ENCODE measurements around the gene PPP2R2C.

Gene PPP2R2C

DNA sequence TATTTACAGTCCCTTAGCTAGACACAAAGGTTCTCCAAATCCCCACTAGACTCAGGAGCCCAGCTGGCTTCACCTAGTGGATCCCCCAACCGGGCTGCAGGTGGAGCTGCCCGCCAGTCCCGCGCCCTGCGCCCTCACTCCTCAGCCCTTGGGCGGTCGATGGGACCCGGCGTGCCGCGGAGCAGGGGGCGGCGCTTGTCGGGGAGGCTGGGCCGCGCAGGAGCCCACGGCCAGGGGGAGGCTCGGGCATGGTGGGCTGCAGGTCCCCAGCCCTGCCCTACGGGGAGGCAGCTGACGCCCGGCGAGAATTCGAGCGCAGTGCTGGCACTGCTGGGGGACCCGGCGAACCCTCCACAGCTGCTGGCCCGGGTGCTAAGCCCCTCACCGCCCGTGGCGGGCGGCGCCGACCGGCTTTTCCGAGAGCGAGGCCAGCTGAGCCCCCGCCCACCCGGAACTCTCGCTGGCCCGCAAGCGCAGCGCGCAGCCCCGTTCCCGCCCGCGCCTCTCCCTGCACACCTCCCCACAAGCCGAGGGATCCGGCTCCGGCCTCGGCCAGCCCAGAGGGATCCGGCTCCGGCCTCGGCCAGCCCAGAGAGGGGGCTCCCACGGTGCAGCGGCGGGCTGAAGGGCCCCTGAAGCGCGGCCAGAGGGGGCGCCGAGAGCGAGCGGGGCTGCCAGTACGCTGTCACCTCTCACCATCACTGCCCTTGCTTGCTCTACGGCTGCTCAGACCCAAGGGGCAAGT is 163.3 kb downstream of the PPP2R2C start (continued):
- TF ChIP-seq, protein P1, sequence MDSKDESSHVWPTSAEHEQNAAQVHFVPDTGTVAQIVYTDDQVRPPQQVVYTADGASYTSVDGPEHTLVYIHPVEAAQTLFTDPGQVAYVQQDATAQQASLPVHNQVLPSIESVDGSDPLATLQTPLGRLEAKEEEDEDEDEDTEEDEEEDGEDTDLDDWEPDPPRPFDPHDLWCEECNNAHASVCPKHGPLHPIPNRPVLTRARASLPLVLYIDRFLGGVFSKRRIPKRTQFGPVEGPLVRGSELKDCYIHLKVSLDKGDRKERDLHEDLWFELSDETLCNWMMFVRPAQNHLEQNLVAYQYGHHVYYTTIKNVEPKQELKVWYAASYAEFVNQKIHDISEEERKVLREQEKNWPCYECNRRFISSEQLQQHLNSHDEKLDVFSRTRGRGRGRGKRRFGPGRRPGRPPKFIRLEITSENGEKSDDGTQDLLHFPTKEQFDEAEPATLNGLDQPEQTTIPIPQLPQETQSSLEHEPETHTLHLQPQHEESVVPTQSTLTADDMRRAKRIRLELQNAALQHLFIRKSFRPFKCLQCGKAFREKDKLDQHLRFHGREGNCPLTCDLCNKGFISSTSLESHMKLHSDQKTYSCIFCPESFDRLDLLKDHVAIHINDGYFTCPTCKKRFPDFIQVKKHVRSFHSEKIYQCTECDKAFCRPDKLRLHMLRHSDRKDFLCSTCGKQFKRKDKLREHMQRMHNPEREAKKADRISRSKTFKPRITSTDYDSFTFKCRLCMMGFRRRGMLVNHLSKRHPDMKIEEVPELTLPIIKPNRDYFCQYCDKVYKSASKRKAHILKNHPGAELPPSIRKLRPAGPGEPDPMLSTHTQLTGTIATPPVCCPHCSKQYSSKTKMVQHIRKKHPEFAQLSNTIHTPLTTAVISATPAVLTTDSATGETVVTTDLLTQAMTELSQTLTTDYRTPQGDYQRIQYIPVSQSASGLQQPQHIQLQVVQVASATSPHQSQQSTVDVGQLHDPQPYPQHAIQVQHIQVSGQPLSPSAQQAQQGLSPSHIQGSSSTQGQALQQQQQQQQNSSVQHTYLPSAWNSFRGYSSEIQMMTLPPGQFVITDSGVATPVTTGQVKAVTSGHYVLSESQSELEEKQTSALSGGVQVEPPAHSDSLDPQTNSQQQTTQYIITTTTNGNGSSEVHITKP (tag by site-specific recombination; IDR thresholded peaks at IDR 0.05) = peak; percentile 65

DNA sequence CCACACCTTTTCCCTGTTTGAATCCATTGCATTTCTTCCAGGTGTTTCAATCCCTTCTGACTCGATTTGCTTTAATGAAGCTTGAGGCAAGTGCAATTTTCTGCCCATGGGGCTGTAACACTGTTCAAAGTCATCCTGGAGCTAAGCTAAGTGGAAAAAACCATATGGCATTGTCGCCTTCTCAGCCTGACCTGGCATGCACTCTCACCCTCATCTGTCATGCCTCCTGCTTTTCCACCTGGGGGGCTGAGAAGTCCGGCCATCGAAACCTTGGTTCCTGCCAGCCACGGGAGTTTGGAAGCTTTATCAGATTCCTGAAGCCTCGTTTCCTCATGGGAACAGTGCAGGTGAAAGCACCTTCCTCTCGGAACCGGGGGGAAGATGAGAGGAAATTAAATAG is 164.5 kb downstream of the PPP2R2C start:
- Histone ChIP-seq H3K36me3 (ENCODE audit: control insufficient read depth in 2 of 2, insufficient read depth in 1 of 2, low read length in 2 of 2) (peaks cover 0 to 17% of the 10 kb centered on the region in 2 experiments; a peak in 1 of 3 replicates), H3K9me3 (ENCODE audit: control insufficient read depth, insufficient read depth, low read depth, low read length) (no peaks in the 10 kb centered on the region), H3K4me1 (ENCODE audit: control insufficient read depth, insufficient read depth, low read length) (no peaks in the 10 kb centered on the region), H3K4me3 (ENCODE audit: low read depth, low read length) (no peak overlapping the region), H3K27ac (ENCODE audit: extremely low read depth, low read depth, low read length) (no peak overlapping the region)
- no peak for TF ChIP-seq ZBTB21 (tag by site-specific recombination; IDR thresholded peaks at IDR 0.05)
- TF ChIP-seq, protein P2, sequence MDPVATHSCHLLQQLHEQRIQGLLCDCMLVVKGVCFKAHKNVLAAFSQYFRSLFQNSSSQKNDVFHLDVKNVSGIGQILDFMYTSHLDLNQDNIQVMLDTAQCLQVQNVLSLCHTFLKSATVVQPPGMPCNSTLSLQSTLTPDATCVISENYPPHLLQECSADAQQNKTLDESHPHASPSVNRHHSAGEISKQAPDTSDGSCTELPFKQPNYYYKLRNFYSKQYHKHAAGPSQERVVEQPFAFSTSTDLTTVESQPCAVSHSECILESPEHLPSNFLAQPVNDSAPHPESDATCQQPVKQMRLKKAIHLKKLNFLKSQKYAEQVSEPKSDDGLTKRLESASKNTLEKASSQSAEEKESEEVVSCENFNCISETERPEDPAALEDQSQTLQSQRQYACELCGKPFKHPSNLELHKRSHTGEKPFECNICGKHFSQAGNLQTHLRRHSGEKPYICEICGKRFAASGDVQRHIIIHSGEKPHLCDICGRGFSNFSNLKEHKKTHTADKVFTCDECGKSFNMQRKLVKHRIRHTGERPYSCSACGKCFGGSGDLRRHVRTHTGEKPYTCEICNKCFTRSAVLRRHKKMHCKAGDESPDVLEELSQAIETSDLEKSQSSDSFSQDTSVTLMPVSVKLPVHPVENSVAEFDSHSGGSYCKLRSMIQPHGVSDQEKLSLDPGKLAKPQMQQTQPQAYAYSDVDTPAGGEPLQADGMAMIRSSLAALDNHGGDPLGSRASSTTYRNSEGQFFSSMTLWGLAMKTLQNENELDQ (tag by site-specific recombination; IDR thresholded peaks at IDR 0.05; ENCODE audit: low read depth) = no peak
- TF ChIP-seq, protein P3, sequence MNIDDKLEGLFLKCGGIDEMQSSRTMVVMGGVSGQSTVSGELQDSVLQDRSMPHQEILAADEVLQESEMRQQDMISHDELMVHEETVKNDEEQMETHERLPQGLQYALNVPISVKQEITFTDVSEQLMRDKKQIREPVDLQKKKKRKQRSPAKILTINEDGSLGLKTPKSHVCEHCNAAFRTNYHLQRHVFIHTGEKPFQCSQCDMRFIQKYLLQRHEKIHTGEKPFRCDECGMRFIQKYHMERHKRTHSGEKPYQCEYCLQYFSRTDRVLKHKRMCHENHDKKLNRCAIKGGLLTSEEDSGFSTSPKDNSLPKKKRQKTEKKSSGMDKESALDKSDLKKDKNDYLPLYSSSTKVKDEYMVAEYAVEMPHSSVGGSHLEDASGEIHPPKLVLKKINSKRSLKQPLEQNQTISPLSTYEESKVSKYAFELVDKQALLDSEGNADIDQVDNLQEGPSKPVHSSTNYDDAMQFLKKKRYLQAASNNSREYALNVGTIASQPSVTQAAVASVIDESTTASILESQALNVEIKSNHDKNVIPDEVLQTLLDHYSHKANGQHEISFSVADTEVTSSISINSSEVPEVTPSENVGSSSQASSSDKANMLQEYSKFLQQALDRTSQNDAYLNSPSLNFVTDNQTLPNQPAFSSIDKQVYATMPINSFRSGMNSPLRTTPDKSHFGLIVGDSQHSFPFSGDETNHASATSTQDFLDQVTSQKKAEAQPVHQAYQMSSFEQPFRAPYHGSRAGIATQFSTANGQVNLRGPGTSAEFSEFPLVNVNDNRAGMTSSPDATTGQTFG (tag by site-specific recombination; IDR thresholded peaks at IDR 0.05; ENCODE audit: borderline replicate concordance) = no peak
- no peak for TF ChIP-seq ZNF175 (tag by site-specific recombination; IDR thresholded peaks at IDR 0.05)
- TF ChIP-seq ZNF658 (tag by site-specific recombination; IDR thresholded peaks at IDR 0.05) = no peak
- no peak for TF ChIP-seq GLIS1 (tag by site-specific recombination; IDR thresholded peaks at IDR 0.05)
- POLR2A ChIA-PET = no interaction called here
- CTCF ChIA-PET = interaction anchor here (1.3 to 1.8 kb wide), 3 partner anchors 20 to 58 kb away, joined by 3 to 7 read pairs (median 6); no protein-coding TSS in a partner anchor

DNA sequence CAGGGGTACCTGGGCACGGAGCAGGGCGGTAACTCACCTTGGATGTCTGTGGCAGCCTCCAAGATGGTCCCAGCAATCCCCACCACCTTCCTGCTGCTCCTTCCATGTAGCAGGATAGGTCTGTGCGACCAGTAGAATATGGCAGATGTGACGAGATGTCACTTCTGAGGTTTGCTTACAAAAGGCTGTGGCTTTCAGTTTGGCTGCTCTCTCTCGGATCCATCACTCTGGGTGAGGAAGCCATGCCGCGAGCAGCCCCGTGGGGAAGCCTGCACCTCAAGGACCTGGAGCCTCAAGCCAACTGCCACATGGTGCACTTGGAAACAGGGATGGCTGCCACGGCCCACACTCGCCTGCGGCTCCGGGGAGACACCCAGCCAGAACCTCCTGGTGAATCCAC is 165.2 kb downstream of the PPP2R2C start:
- H3K27ac ChIP-seq (ENCODE audit: extremely low read depth, low read depth, low read length) = no peak overlapping the region
- POLR2A ChIA-PET = no interaction called here
- peaks cover 0 to 23% of the 10 kb centered on the region in 2 experiments; a peak in 1 of 3 replicates for H3K36me3 ChIP-seq (ENCODE audit: control insufficient read depth in 2 of 2, insufficient read depth in 1 of 2, low read length in 2 of 2)
- H3K9me3 ChIP-seq (ENCODE audit: control insufficient read depth, insufficient read depth, low read depth, low read length) = no peaks in the 10 kb centered on the region
- CTCF ChIA-PET = no interaction called here
- no peaks in the 10 kb centered on the region for H3K4me1 ChIP-seq (ENCODE audit: control insufficient read depth, insufficient read depth, low read length)
- H3K4me3 ChIP-seq (ENCODE audit: low read depth, low read length) = no peak overlapping the region
- TF ChIP-seq ZNF423 (tag by site-specific recombination; IDR thresholded peaks at IDR 0.05) = no peak
- TF ChIP-seq, protein P4, sequence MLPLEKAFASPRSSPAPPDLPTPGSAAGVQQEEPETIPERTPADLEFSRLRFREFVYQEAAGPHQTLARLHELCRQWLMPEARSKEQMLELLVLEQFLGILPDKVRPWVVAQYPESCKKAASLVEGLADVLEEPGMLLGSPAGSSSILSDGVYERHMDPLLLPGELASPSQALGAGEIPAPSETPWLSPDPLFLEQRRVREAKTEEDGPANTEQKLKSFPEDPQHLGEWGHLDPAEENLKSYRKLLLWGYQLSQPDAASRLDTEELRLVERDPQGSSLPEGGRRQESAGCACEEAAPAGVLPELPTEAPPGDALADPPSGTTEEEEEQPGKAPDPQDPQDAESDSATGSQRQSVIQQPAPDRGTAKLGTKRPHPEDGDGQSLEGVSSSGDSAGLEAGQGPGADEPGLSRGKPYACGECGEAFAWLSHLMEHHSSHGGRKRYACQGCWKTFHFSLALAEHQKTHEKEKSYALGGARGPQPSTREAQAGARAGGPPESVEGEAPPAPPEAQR (tag by site-specific recombination; IDR thresholded peaks at IDR 0.05) = no peak
- TF ChIP-seq HOXC10 (CRISPR knock-in tag; IDR thresholded peaks at IDR 0.05) = no peak
- TF ChIP-seq, protein P5, sequence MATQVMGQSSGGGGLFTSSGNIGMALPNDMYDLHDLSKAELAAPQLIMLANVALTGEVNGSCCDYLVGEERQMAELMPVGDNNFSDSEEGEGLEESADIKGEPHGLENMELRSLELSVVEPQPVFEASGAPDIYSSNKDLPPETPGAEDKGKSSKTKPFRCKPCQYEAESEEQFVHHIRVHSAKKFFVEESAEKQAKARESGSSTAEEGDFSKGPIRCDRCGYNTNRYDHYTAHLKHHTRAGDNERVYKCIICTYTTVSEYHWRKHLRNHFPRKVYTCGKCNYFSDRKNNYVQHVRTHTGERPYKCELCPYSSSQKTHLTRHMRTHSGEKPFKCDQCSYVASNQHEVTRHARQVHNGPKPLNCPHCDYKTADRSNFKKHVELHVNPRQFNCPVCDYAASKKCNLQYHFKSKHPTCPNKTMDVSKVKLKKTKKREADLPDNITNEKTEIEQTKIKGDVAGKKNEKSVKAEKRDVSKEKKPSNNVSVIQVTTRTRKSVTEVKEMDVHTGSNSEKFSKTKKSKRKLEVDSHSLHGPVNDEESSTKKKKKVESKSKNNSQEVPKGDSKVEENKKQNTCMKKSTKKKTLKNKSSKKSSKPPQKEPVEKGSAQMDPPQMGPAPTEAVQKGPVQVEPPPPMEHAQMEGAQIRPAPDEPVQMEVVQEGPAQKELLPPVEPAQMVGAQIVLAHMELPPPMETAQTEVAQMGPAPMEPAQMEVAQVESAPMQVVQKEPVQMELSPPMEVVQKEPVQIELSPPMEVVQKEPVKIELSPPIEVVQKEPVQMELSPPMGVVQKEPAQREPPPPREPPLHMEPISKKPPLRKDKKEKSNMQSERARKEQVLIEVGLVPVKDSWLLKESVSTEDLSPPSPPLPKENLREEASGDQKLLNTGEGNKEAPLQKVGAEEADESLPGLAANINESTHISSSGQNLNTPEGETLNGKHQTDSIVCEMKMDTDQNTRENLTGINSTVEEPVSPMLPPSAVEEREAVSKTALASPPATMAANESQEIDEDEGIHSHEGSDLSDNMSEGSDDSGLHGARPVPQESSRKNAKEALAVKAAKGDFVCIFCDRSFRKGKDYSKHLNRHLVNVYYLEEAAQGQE (tag by site-specific recombination; IDR thresholded peaks at IDR 0.05) = no peak
- TF ChIP-seq ZNF623 (tag by site-specific recombination; IDR thresholded peaks at IDR 0.05) = no peak
- no peak for TF ChIP-seq ZNF768 (tag by site-specific recombination; IDR thresholded peaks at IDR 0.05)
- no peak for TF ChIP-seq ZNF560 (tag by site-specific recombination; IDR thresholded peaks at IDR 0.05; ENCODE audit: borderline replicate concordance)
- TF ChIP-seq GLI4 (tag by site-specific recombination; IDR thresholded peaks at IDR 0.05) = no peak
- no peak for TF ChIP-seq ZNF514 (tag by site-specific recombination; IDR thresholded peaks at IDR 0.05)
- TF ChIP-seq, protein P6, sequence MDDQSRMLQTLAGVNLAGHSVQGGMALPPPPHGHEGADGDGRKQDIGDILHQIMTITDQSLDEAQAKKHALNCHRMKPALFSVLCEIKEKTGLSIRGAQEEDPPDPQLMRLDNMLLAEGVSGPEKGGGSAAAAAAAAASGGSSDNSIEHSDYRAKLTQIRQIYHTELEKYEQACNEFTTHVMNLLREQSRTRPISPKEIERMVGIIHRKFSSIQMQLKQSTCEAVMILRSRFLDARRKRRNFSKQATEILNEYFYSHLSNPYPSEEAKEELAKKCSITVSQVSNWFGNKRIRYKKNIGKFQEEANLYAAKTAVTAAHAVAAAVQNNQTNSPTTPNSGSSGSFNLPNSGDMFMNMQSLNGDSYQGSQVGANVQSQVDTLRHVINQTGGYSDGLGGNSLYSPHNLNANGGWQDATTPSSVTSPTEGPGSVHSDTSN (CRISPR knock-in tag; IDR thresholded peaks at IDR 0.05) = no peak
